GM12878 (cell line): ENCODE measurements around the gene RADX. TPM values are rescaled to one million over a fixed set of nuclear protein-coding genes. Genes with fewer than 3 reads are reported as not detected.

ENCODE experiments used
- ATAC-seq: fragments of 200-7000 bp; cut with Tn5 transposase; 3 replicates; pipeline ENCODE4 v1.9.1; 2020; ENCODE audit warnings: mild to moderate bottlenecking, moderate library complexity
- BruUV-seq: library from RNA; stranded (reverse); fragments of 400-500 nt; replicated peaks from 2 replicates; lab custom pipeline; 2021; lab: Mats Ljungman, UMichigan
- CTCF ChIA-PET: fragments of 300-600 bp; sonication (Branson Sonifier 250); formaldehyde crosslinking; extraction: SDS; loops from one replicate; lab custom pipeline; 2021; ENCODE audit warnings: inconsistent platforms; lab: Yijun Ruan, JAX
- POLR2A ChIA-PET: fragments of 350-600 bp; formaldehyde crosslinking; extraction: SDS; loops from one replicate; lab custom pipeline; 2021; ENCODE audit warnings: inconsistent platforms; lab: Charles Lee
- RAD21 ChIA-PET: fragments of 300-600 bp; sonication (Branson Sonifier 250); formaldehyde crosslinking; loops from one replicate; lab custom pipeline; 2023; ENCODE audit warnings: antibody characterized with exemption; ENCODE audit not compliant: unreplicated experiment; lab: Charles Lee
- SMC1A ChIA-PET: fragments of 300-600 bp; sonication (Branson Sonifier 250); formaldehyde crosslinking; loops from one replicate; lab custom pipeline; 2023; ENCODE audit not compliant: unreplicated experiment, uncharacterized antibody; lab: Charles Lee
- DNase-seq: peaks from one replicate; pipeline ENCODE4 v3.0.0-alpha.2; 2011; ENCODE audit warnings: low read depth, low spot score
- FAIRE-seq: peaks from 3 replicates; lab custom pipeline; 2011; peaks lifted over from hg19 to GRCh38; lab: Jason Lieb, UNC
- H2AFZ ChIP-seq: 2 replicates; pipeline ENCODE4 v1.6.0; 2011; ENCODE audit warnings: low read depth, low read length, control low read depth; ENCODE audit not compliant: control insufficient read depth
- H3K27ac ChIP-seq: 2 replicates; pipeline ENCODE4 v1.5.1; 2011; ENCODE audit warnings: control low read depth; ENCODE audit not compliant: control insufficient read depth, insufficient read depth
- H3K27me3 ChIP-seq, 2 experiments: replicated peaks in 1 of 2; 2 replicates each; pipeline versions ENCODE4 v1.6.0 to v1.6.1; 2011; ENCODE audit warnings: low read length in 1 of 2; ENCODE audit not compliant: control insufficient read depth in 2 of 2, insufficient read depth in 2 of 2
- H3K36me3 ChIP-seq, 2 experiments: 2 replicates each; pipeline ENCODE4 v1.5.1; 2011; ENCODE audit warnings: low read length in 1 of 2; ENCODE audit not compliant: control insufficient read depth in 2 of 2, insufficient read depth in 2 of 2
- H3K4me1 ChIP-seq: 2 replicates; pipeline ENCODE4 v1.6.1; 2011; ENCODE audit warnings: mild to moderate bottlenecking, low read length, moderate library complexity, mixed read lengths; ENCODE audit not compliant: control insufficient read depth, insufficient read depth
- H3K4me2 ChIP-seq: 2 replicates; pipeline ENCODE4 v1.6.0; 2011; ENCODE audit warnings: control low read depth; ENCODE audit not compliant: control insufficient read depth, insufficient read depth
- H3K4me3 ChIP-seq: fragments of 200-600 bp; sonication (generic); 2 replicates; pipeline ENCODE4 v1.5.1; 2016
- H3K79me2 ChIP-seq: 2 replicates; pipeline ENCODE4 v1.6.0; 2011; ENCODE audit warnings: low read length; ENCODE audit not compliant: control insufficient read depth, insufficient read depth
- H3K9ac ChIP-seq: 2 replicates; pipeline ENCODE4 v1.8.0; 2011; ENCODE audit warnings: low read length, control low read depth, mixed read lengths; ENCODE audit not compliant: control insufficient read depth, insufficient read depth
- H3K9me3 ChIP-seq: replicated peaks from 3 replicates; pipeline ENCODE4 v1.5.1; 2011; ENCODE audit warnings: mild to moderate bottlenecking, low read length; ENCODE audit not compliant: control insufficient read depth, insufficient read depth
- H4K20me1 ChIP-seq: 2 replicates; pipeline ENCODE4 v1.6.0; 2011; ENCODE audit not compliant: control insufficient read depth, insufficient read depth
- FOXM1 ChIP-seq: IDR thresholded peaks from 2 replicates; pipeline ENCODE4 v1.6.1; 2012; ENCODE audit warnings: low read depth, mild to moderate bottlenecking, inconsistent platforms, low read length, moderate library complexity
- MXI1 ChIP-seq: fragments of 150-350 bp; IDR thresholded peaks from 2 replicates; pipeline ENCODE4 v1.6.1; 2011; ENCODE audit warnings: low read depth, mild to moderate bottlenecking, inconsistent platforms, low read length, improper control_type of control experiment
- POLR2AphosphoS5 ChIP-seq: IDR thresholded peaks from 2 replicates; pipeline ENCODE4 v1.6.1; 2011; ENCODE audit warnings: mild to moderate bottlenecking, low read length, inconsistent platforms
- RFX5 ChIP-seq: IDR thresholded peaks from 2 replicates; pipeline ENCODE4 v1.6.1; 2011; ENCODE audit warnings: low read depth, low read length, improper control_type of control experiment
- WGBS: methylation state at CpG from one replicate; pipeline ENCODE4 v1.1.6; 2016; ENCODE audit warnings: low lambda C conversion rate; ENCODE audit not compliant: insufficient replicate concordance, insufficient coverage; ENCODE audit errors: missing lambda C conversion rate; 5-methylcytosine and 5-hydroxymethylcytosine counted together
- in situ Hi-C: fragments of 300-500 bp; cut with MboI; formaldehyde crosslinking; loops from 9 replicates; pipeline ENCODE4 v1.14.3; 2018; ENCODE audit warnings: mixed read lengths
- intact Hi-C: fragments of 100-400 bp; cut with micrococcal nuclease; formaldehyde crosslinking; loops from one replicate; pipeline ENCODE4 v1.14.2; 2022; ENCODE audit not compliant: unreplicated experiment
- polyA plus RNA-seq, 11 experiments: library from polyadenylated mRNA; depleted of rRNA in 4 of 11; unstranded in 6 of 11; stranded (reverse) in 5 of 11; fragments of >200 nt; fragmentation: Nextera tagmentation in 4 of 11; fragmentation: Illumina TruSeq in 1 of 11; extraction: Ambion mirVana in 4 of 11; extraction: Trizol in 1 of 11; gene quantifications; 1 replicate in 1 of 11; 2 replicates in 10 of 11; pipeline versions ENCODE4 v1.2.1 to v1.2.3, GENCODE V29; 2011 to 2016; ENCODE audit warnings: inconsistent platforms in 2 of 11, missing spikeins in 2 of 11, low read depth in 1 of 11
- total RNA-seq, 4 experiments: library from RNA; depleted of rRNA in 3 of 4; stranded (reverse); fragments of >200 nt in 3 of 4; fragmentation: Illumina TruSeq in 1 of 4; extraction: Trizol in 1 of 4; gene quantifications; 2 replicates each; pipeline versions ENCODE4 v1.2.1 to v1.2.3, GENCODE V29; 2013 to 2021
- TF ChIP-seq, protein P1 (sequence below): IDR thresholded peaks from 2 replicates; pipeline ENCODE4 v1.6.1; 2011; ENCODE audit warnings: borderline replicate concordance, low read depth, mild to moderate bottlenecking, moderate library complexity, mixed read lengths, low read length; ENCODE audit not compliant: insufficient read depth; ENCODE audit errors: extremely low read length
- TF ChIP-seq, protein P2 (sequence below): IDR thresholded peaks from 2 replicates; pipeline ENCODE4 v1.6.1; 2012; ENCODE audit warnings: improper control_type of control experiment, low read depth, low read length; ENCODE audit not compliant: insufficient replicate concordance
- TF ChIP-seq, protein P3 (sequence below): fragments of 450-650 bp; IDR thresholded peaks from 2 replicates; pipeline ENCODE4 v1.6.1; 2018; ENCODE audit warnings: mild to moderate bottlenecking, low read depth, moderate library complexity; ENCODE audit not compliant: partially characterized antibody
- TF ChIP-seq, protein P4 (sequence below): fragments of 450-650 bp; IDR thresholded peaks from 2 replicates; pipeline ENCODE4 v1.6.1; 2016; ENCODE audit warnings: mild to moderate bottlenecking
- TF ChIP-seq, protein P5 (sequence below): IDR thresholded peaks from 2 replicates; pipeline ENCODE4 v1.6.1; 2011; ENCODE audit warnings: low read depth, low read length, improper control_type of control experiment, borderline replicate concordance

The RADX gene
- total and polyA plus RNA-seq, 10 of the 15 experiments (the other 5 are each of a cell fraction or from before 2014, with no cell fraction given), result 4.3 to 24.2 (median 12.4) TPM

DNA sequence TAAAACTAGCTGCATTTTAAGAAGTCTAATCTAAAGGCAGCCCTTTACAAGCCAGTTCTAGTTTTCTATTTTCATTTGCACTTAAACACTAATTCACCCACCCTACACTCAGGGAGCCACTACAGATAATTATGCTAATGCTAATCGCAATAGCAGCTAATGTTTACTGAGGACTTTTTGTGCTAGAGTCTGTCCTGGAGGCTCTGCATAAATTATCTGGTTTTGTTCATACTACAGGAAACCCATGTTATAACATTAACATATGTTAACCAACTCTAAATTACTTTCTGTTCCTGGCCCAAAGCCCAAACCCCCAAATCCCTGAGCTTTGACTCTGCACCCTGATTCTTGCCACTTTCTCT, 480 bp upstream of the RADX start (continued):
- TF ChIP-seq, protein P1, sequence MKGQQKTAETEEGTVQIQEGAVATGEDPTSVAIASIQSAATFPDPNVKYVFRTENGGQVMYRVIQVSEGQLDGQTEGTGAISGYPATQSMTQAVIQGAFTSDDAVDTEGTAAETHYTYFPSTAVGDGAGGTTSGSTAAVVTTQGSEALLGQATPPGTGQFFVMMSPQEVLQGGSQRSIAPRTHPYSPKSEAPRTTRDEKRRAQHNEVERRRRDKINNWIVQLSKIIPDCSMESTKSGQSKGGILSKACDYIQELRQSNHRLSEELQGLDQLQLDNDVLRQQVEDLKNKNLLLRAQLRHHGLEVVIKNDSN, result no peak
- TF ChIP-seq RFX5, result no peak

DNA sequence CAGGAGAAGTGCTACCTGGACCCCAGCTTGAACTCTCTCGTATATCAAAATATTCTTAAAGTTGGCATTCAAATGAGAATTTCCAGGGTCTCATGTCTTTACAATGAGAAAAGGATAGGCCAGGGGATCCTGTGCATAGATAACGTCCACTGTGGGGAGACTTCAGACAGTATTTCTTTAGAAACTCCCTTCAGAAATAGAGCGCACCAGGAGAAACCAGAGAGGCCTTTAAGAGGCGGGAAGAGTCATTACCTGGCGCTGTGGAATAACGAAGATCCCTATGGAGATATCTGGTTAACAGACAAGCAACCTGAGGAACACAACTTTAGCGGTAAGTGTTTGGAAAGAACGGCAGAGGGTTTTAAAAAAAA, 600 bp downstream of the RADX start:
- Histone ChIP-seq H3K9me3 (no peaks in the 10 kb centered on the region), H3K27me3 (no peaks in the 10 kb centered on the region), H3K4me2 (peak overlapping the region; percentile 65), H3K79me2 (no peaks in the 10 kb centered on the region; the same call in 1 of the 2 replicates), H3K4me1 (no peaks in the 10 kb centered on the region), H3K27ac (peak overlapping the region; percentile 46), H3K36me3 (no peaks in the 10 kb centered on the region), H2AFZ (peak overlapping the region; percentile 55), H4K20me1 (no peaks in the 10 kb centered on the region), H3K4me3 (peak overlapping the region; percentile 73), H3K9ac (peak overlapping the region; percentile 45)
- ATAC-seq (peak; percentile 49), DNase-seq (no peak), FAIRE-seq (no peak)
- RAD21 ChIA-PET, result interaction anchor here (0.9 to 2.5 kb wide), 2 partner anchors 8 to 10 kb away, joined by 4 to 6 read pairs; no protein-coding TSS in a partner anchor
- CTCF ChIA-PET, result interaction anchor here (1.2 to 3.7 kb wide), 3 partner anchors 8 to 131 kb away, joined by 3 to 17 read pairs (median 14); no protein-coding TSS in a partner anchor
- SMC1A ChIA-PET, result interaction anchor here (0.7 to 1.7 kb wide), 6 partner anchors 9 to 132 kb away, joined by 3 to 6 read pairs (median 4); no protein-coding TSS in a partner anchor
- BruUV-seq, result no TSS peak
- POLR2A ChIA-PET, result interaction anchor here (0.8 to 1.5 kb wide), 5 partner anchors 9 to 190 kb away, joined by 4 to 5 read pairs (median 4); partner anchors contain the start of gene TBC1D8B
- WGBS, result 12% methylated on average over 8 of the region's 8 CpGs
- intact Hi-C loops, result loop anchor here (10.0 kb wide), 1 partner anchor 182 kb away; no protein-coding TSS in a partner anchor
- in situ Hi-C loops, result no loop called here
- TF ChIP-seq, protein P2, sequence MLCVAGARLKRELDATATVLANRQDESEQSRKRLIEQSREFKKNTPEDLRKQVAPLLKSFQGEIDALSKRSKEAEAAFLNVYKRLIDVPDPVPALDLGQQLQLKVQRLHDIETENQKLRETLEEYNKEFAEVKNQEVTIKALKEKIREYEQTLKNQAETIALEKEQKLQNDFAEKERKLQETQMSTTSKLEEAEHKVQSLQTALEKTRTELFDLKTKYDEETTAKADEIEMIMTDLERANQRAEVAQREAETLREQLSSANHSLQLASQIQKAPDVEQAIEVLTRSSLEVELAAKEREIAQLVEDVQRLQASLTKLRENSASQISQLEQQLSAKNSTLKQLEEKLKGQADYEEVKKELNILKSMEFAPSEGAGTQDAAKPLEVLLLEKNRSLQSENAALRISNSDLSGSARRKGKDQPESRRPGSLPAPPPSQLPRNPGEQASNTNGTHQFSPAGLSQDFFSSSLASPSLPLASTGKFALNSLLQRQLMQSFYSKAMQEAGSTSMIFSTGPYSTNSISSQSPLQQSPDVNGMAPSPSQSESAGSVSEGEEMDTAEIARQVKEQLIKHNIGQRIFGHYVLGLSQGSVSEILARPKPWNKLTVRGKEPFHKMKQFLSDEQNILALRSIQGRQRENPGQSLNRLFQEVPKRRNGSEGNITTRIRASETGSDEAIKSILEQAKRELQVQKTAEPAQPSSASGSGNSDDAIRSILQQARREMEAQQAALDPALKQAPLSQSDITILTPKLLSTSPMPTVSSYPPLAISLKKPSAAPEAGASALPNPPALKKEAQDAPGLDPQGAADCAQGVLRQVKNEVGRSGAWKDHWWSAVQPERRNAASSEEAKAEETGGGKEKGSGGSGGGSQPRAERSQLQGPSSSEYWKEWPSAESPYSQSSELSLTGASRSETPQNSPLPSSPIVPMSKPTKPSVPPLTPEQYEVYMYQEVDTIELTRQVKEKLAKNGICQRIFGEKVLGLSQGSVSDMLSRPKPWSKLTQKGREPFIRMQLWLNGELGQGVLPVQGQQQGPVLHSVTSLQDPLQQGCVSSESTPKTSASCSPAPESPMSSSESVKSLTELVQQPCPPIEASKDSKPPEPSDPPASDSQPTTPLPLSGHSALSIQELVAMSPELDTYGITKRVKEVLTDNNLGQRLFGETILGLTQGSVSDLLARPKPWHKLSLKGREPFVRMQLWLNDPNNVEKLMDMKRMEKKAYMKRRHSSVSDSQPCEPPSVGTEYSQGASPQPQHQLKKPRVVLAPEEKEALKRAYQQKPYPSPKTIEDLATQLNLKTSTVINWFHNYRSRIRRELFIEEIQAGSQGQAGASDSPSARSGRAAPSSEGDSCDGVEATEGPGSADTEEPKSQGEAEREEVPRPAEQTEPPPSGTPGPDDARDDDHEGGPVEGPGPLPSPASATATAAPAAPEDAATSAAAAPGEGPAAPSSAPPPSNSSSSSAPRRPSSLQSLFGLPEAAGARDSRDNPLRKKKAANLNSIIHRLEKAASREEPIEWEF, result no peak
- TF ChIP-seq FOXM1 (no peak), POLR2AphosphoS5 (no peak), MXI1 (no peak)
- TF ChIP-seq, protein P3, sequence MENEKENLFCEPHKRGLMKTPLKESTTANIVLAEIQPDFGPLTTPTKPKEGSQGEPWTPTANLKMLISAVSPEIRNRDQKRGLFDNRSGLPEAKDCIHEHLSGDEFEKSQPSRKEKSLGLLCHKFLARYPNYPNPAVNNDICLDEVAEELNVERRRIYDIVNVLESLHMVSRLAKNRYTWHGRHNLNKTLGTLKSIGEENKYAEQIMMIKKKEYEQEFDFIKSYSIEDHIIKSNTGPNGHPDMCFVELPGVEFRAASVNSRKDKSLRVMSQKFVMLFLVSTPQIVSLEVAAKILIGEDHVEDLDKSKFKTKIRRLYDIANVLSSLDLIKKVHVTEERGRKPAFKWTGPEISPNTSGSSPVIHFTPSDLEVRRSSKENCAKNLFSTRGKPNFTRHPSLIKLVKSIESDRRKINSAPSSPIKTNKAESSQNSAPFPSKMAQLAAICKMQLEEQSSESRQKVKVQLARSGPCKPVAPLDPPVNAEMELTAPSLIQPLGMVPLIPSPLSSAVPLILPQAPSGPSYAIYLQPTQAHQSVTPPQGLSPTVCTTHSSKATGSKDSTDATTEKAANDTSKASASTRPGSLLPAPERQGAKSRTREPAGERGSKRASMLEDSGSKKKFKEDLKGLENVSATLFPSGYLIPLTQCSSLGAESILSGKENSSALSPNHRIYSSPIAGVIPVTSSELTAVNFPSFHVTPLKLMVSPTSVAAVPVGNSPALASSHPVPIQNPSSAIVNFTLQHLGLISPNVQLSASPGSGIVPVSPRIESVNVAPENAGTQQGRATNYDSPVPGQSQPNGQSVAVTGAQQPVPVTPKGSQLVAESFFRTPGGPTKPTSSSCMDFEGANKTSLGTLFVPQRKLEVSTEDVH, result no peak
- TF ChIP-seq, protein P4, sequence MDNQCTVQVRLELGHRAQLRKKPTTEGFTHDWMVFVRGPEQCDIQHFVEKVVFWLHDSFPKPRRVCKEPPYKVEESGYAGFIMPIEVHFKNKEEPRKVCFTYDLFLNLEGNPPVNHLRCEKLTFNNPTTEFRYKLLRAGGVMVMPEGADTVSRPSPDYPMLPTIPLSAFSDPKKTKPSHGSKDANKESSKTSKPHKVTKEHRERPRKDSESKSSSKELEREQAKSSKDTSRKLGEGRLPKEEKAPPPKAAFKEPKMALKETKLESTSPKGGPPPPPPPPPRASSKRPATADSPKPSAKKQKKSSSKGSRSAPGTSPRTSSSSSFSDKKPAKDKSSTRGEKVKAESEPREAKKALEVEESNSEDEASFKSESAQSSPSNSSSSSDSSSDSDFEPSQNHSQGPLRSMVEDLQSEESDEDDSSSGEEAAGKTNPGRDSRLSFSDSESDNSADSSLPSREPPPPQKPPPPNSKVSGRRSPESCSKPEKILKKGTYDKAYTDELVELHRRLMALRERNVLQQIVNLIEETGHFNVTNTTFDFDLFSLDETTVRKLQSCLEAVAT, result no peak
- TF ChIP-seq, protein P5, sequence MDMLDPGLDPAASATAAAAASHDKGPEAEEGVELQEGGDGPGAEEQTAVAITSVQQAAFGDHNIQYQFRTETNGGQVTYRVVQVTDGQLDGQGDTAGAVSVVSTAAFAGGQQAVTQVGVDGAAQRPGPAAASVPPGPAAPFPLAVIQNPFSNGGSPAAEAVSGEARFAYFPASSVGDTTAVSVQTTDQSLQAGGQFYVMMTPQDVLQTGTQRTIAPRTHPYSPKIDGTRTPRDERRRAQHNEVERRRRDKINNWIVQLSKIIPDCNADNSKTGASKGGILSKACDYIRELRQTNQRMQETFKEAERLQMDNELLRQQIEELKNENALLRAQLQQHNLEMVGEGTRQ, result no peak
